ENCODE data around the gene SMG6. TPM values are rescaled to one million over a fixed set of nuclear protein-coding genes. Genes with fewer than 3 reads are reported as not detected.

SMG6 gene
- total RNA-seq, 1 donor from 2014 or later = 39.7 TPM

GRCh38 chr17:2347805-2348685 lies 44.5 kb upstream of the SMG6 start:
- H3K9ac ChIP-seq (ENCODE audit: low read length) = no peak overlapping the region
- H3K4me1 Mint-ChIP-seq (ENCODE audit: low read depth, unreplicated experiment) = peaks cover 15% of the 10 kb centered on the region
- peak overlapping the region; percentile 7 for H2AFZ ChIP-seq (ENCODE audit: low read depth, low read length)
- FAIRE-seq = peak; percentile 5
- no peaks in the 10 kb centered on the region for H3K9me3 Mint-ChIP-seq (ENCODE audit: unreplicated experiment)
- TF ChIP-seq CTCF (IDR thresholded peaks at IDR 0.05; ENCODE audit: insufficient read depth, low read depth, low read length) (no peak), EZH2 (IDR thresholded peaks at IDR 0.05; ENCODE audit: insufficient read depth, low read length) (no peak)
- H3K4me1 ChIP-seq (ENCODE audit: insufficient read depth, low read length) = peaks cover 11% of the 10 kb centered on the region
- H3K36me3 Mint-ChIP-seq (ENCODE audit: low read depth, unreplicated experiment) = peaks cover 7% of the 10 kb centered on the region
- peak overlapping the region; percentile 23 for H3K4me3 Mint-ChIP-seq (ENCODE audit: unreplicated experiment)
- peak overlapping the region; percentile 87 for H3K27ac Mint-ChIP-seq (ENCODE audit: unreplicated experiment)
- peaks cover 35% of the 10 kb centered on the region for H4K20me1 ChIP-seq (ENCODE audit: insufficient read depth, low read length)
- H3K4me2 ChIP-seq (ENCODE audit: low read length) = peak overlapping the region; percentile 17
- H3K79me2 ChIP-seq (ENCODE audit: insufficient read depth, low read length) = no peaks in the 10 kb centered on the region
- peak overlapping the region; percentile 9 for H3K27ac ChIP-seq (ENCODE audit: low read depth, low read length)
- DNase-seq (ENCODE audit: low read depth) = peak; percentile 66
- H3K36me3 ChIP-seq (ENCODE audit: insufficient read depth, low read length) = no peaks in the 10 kb centered on the region
- H3K9me3 ChIP-seq (ENCODE audit: insufficient read depth, low read depth, low read length) = no peaks in the 10 kb centered on the region
- no peak overlapping the region for H3K4me3 ChIP-seq (ENCODE audit: insufficient read depth, low read depth, low read length)
- no peaks in the 10 kb centered on the region for H3K27me3 Mint-ChIP-seq (ENCODE audit: low read depth, unreplicated experiment)
- H3K27me3 ChIP-seq (ENCODE audit: insufficient read depth, low read length) = no peaks in the 10 kb centered on the region

GRCh38 chr17:2346475-2346874 lies 42.9 kb upstream of the SMG6 start:
- H3K4me3 Mint-ChIP-seq (ENCODE audit: unreplicated experiment) = no peak overlapping the region
- peaks cover 9% of the 10 kb centered on the region for H3K36me3 Mint-ChIP-seq (ENCODE audit: low read depth, unreplicated experiment)
- FAIRE-seq (no peak), DNase-seq (ENCODE audit: low read depth) (no peak)
- no peak overlapping the region for H2AFZ ChIP-seq (ENCODE audit: low read depth, low read length)
- H3K27me3 ChIP-seq (ENCODE audit: insufficient read depth, low read length) = no peaks in the 10 kb centered on the region
- no peaks in the 10 kb centered on the region for H3K79me2 ChIP-seq (ENCODE audit: insufficient read depth, low read length)
- no peaks in the 10 kb centered on the region for H3K9me3 Mint-ChIP-seq (ENCODE audit: unreplicated experiment)
- no peak overlapping the region for H3K4me2 ChIP-seq (ENCODE audit: low read length)
- no peaks in the 10 kb centered on the region for H3K9me3 ChIP-seq (ENCODE audit: insufficient read depth, low read depth, low read length)
- H3K4me3 ChIP-seq (ENCODE audit: insufficient read depth, low read depth, low read length) = no peak overlapping the region
- no peak overlapping the region for H3K27ac Mint-ChIP-seq (ENCODE audit: unreplicated experiment)
- H3K9ac ChIP-seq (ENCODE audit: low read length) = no peak overlapping the region
- H3K4me1 ChIP-seq (ENCODE audit: insufficient read depth, low read length) = peaks cover 11% of the 10 kb centered on the region
- TF ChIP-seq EZH2 (IDR thresholded peaks at IDR 0.05; ENCODE audit: insufficient read depth, low read length) (no peak), CTCF (IDR thresholded peaks at IDR 0.05; ENCODE audit: insufficient read depth, low read depth, low read length) (no peak)
- peaks cover 30% of the 10 kb centered on the region for H4K20me1 ChIP-seq (ENCODE audit: insufficient read depth, low read length)
- no peaks in the 10 kb centered on the region for H3K27me3 Mint-ChIP-seq (ENCODE audit: low read depth, unreplicated experiment)
- H3K36me3 ChIP-seq (ENCODE audit: insufficient read depth, low read length) = no peaks in the 10 kb centered on the region
- H3K27ac ChIP-seq (ENCODE audit: low read depth, low read length) = no peak overlapping the region
- H3K4me1 Mint-ChIP-seq (ENCODE audit: low read depth, unreplicated experiment) = peaks cover 15% of the 10 kb centered on the region

GRCh38 chr17:2344528-2344927 lies 40.9 kb upstream of the SMG6 start:
- Mint-ChIP-seq H3K9me3 (ENCODE audit: unreplicated experiment) (no peaks in the 10 kb centered on the region), H3K27me3 (ENCODE audit: low read depth, unreplicated experiment) (no peaks in the 10 kb centered on the region), H3K4me3 (ENCODE audit: unreplicated experiment) (no peak overlapping the region), H3K36me3 (ENCODE audit: low read depth, unreplicated experiment) (peaks cover 5% of the 10 kb centered on the region), H3K4me1 (ENCODE audit: low read depth, unreplicated experiment) (peaks cover 15% of the 10 kb centered on the region), H3K27ac (ENCODE audit: unreplicated experiment) (no peak overlapping the region)
- no peak overlapping the region for H3K4me3 ChIP-seq (ENCODE audit: insufficient read depth, low read depth, low read length)
- H3K9me3 ChIP-seq (ENCODE audit: insufficient read depth, low read depth, low read length) = no peaks in the 10 kb centered on the region
- H3K4me1 ChIP-seq (ENCODE audit: insufficient read depth, low read length) = peaks cover 11% of the 10 kb centered on the region
- H3K36me3 ChIP-seq (ENCODE audit: insufficient read depth, low read length) = no peaks in the 10 kb centered on the region
- DNase-seq (ENCODE audit: low read depth) = no peak
- H3K4me2 ChIP-seq (ENCODE audit: low read length) = no peak overlapping the region
- H2AFZ ChIP-seq (ENCODE audit: low read depth, low read length) = no peak overlapping the region
- FAIRE-seq = no peak
- no peak overlapping the region for H3K9ac ChIP-seq (ENCODE audit: low read length)
- no peak overlapping the region for H3K27ac ChIP-seq (ENCODE audit: low read depth, low read length)
- no peaks in the 10 kb centered on the region for H3K27me3 ChIP-seq (ENCODE audit: insufficient read depth, low read length)
- peaks cover 10% of the 10 kb centered on the region for H3K79me2 ChIP-seq (ENCODE audit: insufficient read depth, low read length)
- peaks cover 35% of the 10 kb centered on the region for H4K20me1 ChIP-seq (ENCODE audit: insufficient read depth, low read length)
- TF ChIP-seq CTCF (IDR thresholded peaks at IDR 0.05; ENCODE audit: insufficient read depth, low read depth, low read length) = no peak
- no peak for TF ChIP-seq EZH2 (IDR thresholded peaks at IDR 0.05; ENCODE audit: insufficient read depth, low read length)

Measured in astrocyte (in vitro differentiated cells and primary cell).